HG03108 (cell line): ENCODE results near the gene LRRC37B.
"Not testable (repeated sequence)": the region's sequence is repeated elsewhere in the genome, so short reads cannot be mapped to it uniquely, and the experiment has no call there.

ENCODE experiments used
- ATAC-seq: cut with Tn5 transposase; IDR thresholded peaks from one replicate; pipeline ENCODE4 v1.9.1; 2021; ENCODE audit warnings: moderate library complexity; ENCODE audit not compliant: unreplicated experiment

The LRRC37B gene

DNA sequence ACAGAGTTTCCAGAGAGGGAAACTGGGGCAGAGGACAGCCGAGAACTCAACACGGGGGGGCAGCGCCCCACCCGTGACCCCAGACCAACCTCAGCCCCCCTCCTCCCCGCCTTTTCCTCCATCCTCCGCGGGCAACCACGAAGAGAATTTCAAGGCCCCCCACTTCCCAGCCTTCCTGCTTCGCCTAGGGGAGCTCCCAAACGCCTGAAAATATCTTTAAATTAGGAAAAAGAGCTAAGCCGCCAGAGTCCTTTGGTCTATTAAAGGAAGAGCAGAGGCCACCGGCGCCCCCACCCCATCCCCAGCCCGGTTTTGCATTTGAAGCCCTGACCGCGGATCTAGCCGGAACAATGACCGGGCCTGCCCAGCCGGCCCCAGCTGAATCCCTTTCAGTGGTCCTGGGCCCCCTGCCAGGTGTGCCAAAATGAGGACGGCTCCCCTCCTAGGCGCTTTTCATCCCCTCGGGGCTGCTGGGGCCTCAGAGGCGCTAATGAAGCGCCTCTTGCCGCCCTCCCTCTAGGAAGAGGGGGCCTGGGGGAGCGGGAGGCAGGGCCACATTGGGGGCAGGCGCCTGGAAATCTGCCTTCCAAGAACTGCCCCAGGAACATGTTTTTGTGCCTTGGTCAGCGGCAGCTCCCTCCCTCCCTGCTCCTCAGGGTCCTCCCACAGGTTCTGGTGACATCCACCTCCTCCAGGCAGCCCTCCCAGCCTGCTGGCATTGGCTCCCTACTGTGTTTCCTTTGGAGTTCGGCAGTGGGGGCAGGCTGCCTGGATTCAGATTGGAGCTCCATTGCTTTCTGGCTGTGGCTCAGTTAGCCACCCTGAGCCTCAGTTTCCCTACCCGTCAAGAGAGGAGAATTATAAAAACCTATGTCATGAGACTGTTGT is 78.0 kb downstream of the LRRC37B start:
- not testable (repeated sequence) for ATAC-seq

DNA sequence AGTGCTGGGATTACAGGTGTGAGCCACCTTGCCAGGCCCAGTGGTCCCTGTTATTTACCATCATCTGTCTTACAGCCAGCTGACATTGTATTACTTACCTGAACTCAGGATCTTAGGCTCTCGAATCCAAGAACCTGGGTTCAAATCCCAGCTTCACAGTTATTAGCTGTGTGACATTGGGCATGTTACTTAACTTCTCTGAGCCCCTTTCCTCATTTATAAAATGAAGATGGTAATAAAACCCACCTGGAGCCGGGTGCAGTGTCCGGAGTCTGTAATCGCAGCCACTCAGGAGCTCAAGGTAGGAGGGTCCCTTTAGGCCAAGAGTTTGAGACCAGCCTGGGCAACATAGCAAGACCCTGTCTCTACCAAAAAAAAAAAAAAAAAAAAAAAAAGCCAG is 79.7 kb downstream of the LRRC37B start:
- not testable (repeated sequence) for ATAC-seq

DNA sequence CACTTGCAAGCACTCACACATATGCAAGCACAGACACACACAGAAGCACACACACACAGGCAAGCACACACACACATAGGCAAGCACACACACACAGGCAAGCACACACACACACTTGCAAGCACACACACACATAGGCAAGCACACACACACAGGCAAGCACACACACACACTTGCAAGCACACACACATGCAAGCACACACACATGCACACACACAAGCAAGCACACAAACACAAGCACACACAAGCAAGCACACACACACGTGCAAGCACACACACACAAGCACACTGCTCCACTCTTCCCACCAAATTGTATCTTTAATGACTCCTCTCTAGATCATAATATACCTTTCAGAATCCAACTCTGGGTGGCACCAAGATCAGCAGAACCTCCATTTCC is 84.9 kb downstream of the LRRC37B start:
- ATAC-seq: not testable (repeated sequence)

DNA sequence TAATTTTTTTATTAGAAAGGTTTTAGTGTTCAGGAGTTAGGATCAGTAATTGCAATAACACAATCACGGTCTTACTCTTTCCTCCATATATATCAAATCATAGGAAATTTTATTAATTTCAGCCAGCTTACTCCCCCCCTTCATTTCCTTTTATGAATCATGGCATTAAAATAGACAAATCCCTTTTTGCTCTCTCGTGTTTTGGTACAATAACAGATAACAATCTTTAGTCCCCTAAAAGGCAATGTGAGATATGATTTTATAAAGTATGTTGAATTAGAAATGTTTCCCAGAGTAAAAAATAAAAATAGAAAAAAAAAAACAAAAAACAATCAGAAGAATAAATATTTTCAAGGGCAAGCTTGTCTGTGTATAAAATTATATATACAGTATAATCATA is 92.5 kb downstream of the LRRC37B start:
- ATAC-seq: no peak

DNA sequence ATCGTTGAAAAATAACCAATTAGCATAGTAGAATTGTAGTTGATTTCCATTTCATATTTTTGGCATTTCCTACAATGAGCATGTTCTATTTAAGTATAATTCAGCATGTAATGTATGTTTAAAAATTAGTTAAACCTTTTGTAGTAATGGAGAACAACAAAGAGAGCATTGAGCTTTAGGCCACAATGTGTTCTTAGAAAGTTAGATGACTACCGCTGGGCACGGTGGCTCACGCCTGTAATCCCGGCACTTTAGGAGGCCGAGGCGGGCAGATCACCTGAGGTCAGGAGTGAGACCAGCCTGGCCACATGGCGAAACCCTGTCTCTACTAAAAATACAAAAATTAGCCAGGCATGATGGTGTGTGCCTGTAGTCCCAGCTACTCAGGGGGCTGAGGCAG is 93.1 kb downstream of the LRRC37B start:
- ATAC-seq: not testable (repeated sequence)

DNA sequence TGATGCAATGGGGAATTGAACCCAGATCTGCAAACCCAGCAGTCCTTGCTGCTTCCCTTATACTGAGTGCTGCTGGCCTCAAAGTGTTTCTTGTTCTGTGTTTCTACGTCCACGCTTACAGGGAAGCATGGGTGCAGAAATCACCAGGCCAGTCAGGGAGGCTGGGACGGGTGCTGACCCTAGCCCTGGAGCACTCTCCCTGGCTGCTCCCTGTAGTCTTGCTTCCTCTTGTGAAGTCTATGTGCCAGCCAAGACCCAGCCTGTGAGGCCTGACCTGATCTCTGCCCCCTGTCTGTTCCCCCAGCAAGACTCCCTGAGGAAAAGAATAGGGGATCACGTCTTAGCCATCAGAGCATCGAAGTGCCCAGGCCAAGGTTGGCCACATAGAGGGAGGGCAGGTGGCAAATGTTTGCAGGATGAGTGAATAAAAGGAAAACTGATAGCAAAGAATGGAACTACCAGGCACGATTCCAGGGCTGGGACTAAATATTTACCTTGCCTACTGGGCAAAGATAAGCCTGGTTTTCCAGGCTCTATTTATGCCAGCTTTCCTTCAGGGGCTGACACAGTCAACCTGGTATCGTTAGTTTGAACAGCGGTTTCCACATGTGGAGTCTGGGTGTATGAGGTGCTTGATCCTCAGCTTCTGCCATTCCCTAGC is 93.9 kb downstream of the LRRC37B start:
- ATAC-seq: no peak

DNA sequence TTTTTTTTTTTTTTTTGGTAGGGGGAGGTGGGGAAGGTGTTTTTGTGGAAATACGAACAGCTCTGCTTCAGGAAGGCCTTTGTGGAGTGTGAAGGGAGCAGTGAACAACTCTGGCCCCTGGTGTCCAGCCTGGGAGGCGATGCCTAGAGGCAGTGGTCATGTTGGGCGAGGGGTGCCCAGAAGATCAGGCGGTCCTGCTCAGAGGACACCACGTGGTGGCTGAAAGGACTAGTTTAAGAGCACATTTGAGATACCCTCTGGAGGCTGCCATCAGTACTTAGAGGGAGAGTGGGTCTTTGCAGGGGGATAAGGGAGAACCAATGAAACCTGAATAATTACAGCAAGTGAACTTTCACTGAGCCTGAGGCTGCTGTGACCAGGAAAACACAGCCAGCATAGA is 95.0 kb downstream of the LRRC37B start:
- ATAC-seq: no peak

DNA sequence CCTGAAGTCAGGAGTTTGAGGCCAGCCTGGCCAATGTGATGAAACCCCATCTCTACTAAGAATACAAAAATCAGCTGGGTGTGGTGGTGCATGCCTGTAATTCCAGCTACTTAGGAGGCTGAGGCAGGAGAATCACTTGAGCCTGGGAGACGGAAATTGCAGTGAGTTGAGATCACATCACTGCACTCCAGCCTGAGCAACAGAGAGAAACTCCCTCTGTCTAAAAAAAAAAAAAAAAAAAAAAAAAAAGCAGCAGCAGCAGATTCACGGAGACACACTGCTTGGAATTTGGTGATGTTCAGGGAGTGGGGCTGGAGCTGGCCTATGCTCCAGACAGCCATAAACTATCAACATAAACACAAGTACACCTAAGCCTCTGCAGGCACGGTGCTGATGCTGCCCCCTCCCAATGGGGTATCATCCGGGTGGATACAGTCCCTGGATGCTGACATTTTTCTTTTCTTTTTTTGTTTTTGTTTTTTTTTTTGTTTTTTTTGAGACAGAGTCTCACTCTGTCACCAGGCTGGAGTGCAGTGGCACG is 95.5 kb downstream of the LRRC37B start:
- ATAC-seq: no peak
